NCI-H146 treated with DMSO at 0.1 percent for 48 hours (cell line): ENCODE results near the gene ASB18.
"Not testable (repeated sequence)": the region's sequence is repeated elsewhere in the genome, so short reads cannot be mapped to it uniquely, and the experiment has no call there.

Experiments used
- DNase-seq: peaks from one replicate; lab custom pipeline; 2025; ENCODE audit not compliant: unreplicated experiment; lab: John Stamatoyannopoulos, UW

The ASB18 gene

DNA sequence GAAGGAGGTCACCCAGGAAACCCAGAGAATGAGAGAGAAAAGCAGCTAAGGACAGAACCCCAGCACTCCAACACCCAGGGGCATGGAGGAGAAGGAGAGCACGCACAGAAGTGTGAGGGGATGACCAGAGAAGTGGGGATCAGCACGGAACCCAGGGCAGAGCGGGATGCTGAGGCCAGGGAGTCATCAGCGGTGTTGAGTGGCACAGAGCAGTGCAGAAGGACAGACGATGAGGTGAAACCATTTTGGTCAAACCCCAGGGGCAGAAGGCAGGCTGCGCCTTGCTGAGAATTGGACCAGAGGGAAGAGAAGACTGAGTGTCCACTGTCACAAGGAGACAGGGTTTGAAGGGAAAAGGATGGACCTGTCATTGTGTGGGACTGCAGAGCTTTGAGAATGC, 23.4 kb upstream of the ASB18 start:
- DNase-seq, result no peak

DNA sequence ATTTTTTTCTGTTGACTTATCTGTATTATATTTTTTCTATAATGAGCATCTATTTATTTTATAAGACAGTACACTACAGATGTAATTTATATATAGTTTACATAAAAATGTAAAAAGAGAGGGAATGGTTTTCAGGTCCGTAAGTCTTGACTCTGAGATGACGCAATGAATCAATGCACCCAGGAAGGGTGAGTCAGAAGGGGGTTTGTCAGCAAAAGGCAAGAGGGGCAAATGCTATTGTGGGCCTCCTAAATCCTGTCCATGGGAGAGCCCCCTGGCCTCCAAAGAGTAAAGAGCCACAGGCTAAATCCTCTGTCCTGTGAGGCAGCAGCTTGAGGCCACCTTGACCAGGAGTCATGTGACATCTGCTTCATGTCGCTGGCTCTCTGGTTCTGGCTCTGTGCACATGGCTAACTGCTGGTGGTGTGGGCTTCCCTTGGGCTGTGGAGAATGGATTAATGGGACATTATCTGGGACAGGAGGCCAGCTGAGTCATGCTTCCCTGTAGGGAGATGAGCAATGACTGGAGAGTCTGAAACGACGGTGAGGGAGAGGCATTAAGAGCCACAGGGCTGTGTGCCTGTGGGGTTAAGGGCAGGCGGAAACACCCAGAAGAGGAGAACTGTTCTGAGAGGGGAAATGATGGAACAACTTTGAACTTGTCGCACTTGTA, 22.8 kb upstream of the ASB18 start:
- DNase-seq, result no peak

DNA sequence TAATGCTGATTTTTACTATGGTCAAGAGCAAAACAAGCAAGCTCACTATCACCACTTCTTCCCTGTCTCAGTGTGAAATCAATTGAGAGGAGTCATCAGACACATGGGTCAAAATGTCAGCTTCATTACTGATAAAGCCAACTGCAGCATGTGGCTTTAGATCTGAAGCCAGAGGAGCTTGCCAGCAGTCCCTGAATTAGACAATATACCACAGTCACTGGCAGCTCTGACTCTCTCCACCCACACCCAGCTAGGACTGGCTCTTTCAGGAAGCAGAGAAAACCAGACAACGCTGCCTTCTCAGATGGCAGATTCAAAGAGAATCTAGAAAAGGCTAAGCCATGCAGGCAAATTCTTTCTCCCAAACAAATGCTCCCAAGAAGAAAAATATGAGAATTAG, 20.0 kb upstream of the ASB18 start:
- DNase-seq, result no peak

DNA sequence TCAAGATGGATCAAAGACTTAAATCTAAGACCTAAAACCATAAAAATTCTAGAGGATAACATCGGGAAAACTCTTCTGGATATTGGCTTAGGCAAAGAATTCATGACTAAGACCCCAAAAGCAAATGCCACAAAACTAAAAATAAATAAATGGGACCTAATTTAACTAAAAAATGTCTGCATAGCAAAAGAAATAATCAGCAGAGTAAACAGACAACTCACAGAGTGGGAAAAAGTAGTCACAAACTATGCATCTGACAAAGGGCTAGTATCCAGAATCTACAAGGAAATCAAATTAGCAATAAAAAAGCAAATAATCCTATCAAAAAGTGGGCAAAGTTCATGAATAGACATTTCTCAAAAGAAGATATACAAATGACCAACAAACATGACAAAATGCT, 18.2 kb upstream of the ASB18 start:
- no peak for DNase-seq

DNA sequence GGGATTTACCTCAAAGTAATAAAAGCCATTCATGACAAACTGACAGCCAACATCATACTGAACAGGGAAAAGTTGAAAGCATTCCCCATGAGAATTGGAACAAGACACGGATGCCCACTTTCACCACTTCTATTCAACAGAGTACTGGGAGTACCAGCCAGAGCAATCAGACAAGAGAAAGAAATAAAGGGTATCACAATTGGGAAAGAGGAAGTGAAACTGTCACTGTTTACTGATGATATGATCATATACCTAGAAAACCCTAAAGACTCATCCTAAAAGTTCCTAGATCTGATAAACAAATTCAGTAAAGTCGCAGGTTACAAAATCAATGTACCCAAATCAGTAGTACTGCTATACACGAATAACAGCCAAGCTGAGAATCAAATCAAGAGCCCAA, 17.2 kb upstream of the ASB18 start:
- DNase-seq, result no peak

DNA sequence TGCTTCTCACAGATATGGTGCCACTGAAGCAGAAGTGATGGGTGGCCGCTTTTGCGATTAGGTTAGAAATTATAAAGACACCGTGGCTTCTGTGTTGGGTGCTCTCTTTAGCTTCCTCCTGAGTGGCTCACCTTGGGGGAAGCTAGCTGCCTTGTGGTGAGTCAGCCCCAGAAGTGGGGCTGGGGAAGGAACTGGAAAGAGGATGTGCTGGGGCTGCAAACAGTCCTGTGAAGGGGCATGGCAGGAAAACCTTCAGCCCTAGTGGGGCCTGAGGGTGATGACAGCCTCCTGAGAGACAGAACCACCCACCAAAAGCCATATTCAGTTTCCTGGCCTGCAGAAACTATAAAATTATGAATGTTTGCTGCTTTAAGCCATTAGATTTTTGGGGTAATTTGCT, 8.9 kb upstream of the ASB18 start:
- no peak for DNase-seq

DNA sequence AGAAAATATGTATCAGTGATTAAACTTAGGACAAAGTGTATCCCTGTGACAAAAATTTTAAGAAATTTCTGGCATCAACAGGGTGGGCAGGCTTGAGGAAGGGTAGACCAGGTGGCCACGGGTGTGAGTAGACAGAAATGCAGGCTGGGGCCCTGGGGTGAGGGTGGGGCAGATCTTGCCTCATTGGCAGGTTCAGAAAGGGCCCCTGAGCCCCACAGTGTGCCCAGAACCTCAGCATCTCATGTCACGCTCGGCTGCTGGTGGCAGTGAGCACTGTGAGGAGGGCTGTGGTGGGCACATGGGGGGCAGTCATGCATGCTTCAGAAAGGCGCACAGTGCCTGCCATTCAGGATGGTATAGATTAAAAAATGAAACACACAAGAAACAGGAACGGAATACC, 7.6 kb upstream of the ASB18 start:
- DNase-seq, result no peak

DNA sequence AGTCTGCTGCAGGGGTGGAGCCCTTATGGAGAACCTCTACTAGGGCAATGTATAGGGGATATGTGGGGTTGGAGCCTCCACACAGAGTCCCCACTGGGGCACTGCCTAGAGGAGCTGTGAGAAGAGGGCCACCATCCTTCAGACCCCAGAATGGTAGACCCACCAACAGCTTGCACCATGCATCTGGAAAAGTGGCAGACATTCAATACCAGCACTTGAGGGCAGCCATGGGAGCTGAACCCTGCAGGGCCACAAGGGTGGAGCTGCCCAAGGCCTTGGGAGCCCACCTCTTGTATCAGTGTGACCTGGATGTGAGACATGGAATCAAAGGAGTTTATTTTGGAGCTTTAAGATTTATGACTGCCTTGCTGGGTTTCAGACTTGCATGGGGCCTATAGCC, 5.7 kb upstream of the ASB18 start:
- DNase-seq, result not testable (repeated sequence)

DNA sequence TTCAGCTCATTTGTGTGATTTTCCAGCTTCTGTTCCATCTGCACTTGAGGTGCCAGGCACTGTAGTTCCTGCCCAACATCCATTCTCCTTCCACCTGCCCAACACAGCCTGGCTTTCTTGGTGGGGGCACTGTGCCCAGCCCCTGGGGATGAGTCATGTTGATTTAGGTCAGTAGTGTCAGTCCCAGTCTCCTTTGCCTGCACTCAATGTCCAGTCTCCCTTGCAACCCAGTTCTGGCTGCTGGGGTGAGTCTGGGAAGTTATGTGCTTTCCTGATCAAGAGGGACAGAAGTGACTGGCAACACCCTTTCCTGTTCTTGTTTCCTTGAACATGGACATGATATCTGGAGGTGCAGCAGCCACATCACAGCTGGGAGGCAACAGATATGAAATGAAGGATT, 1.5 kb upstream of the ASB18 start:
- no peak for DNase-seq

DNA sequence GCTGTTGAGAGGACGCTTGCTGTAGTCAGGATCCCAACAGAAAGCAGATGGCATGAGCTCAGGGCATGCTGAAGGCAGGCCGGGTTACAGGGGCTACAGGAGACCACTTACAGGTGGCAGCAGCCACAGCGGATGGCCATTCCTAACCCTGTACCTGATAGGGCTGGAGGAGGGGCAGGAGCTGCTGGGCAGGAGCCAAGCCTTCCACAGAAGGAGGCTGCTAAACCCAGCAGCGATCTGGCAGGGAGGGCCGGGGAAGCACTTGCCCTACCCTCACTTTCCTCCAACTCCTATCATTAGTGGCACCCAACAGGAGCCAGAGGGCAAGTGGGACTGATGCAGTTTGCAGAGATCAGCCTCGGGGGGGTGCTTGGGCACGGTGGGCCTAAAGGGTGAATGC, 2.0 kb downstream of the ASB18 start:
- no peak for DNase-seq

DNA sequence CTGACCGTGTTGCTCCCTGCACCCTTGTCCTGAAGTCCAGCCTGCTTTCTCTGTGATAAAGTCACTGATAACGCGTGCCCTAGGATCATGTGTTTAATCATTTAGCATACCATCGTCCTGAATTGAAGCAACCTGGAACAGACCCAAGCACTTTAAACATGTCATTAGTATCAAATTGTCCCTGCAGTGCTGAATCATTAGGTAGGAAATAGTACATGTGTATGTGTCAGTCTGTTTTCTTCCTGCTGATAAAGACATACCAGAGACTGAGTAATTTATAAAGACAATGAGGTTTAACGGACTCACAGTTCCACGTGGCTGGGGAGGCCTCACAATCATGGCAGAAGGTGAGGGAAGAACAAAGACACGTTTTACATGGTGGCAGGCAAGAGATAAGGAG, 2.8 kb downstream of the ASB18 start:
- DNase-seq, result no peak

DNA sequence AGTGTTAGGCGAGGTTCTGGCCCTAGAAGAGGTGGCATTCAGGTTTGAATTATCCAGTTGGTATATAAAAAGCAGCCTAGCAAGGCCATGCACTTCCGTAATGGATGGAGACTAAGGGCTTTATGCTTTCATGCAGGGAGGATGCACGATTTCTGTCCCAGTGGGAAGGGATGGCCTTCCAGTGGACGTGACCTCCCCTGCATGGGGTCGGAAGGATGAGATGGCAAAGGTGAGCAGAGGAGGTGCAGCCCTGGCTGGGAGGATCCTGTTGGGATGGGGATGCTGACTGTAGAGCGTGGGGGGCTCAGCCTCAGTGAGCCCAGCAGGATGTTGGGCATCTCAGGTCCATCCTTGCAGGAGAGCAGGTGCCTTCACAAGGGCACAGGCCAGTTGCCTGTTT, 4.8 kb downstream of the ASB18 start:
- DNase-seq, result no peak

DNA sequence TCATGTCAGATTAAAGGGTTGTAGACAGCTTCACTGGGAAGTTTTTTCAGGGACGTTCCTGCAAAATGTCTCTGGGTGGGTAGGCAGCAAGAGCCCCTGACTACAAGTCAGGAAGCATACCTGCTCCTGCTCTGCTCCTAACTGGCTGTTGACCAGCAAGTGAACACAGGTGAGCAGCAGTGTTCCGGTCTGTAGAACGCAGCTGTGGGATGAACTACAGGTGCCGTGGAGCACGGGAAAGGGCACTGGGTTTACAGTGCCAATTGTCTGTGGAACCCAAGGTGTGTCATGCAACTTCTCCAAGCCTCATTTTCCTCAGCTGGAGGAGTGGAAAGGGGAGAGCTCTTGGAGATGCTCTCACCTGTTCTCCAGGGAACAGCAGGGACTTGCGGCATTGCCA, 6.6 kb downstream of the ASB18 start:
- no peak for DNase-seq

DNA sequence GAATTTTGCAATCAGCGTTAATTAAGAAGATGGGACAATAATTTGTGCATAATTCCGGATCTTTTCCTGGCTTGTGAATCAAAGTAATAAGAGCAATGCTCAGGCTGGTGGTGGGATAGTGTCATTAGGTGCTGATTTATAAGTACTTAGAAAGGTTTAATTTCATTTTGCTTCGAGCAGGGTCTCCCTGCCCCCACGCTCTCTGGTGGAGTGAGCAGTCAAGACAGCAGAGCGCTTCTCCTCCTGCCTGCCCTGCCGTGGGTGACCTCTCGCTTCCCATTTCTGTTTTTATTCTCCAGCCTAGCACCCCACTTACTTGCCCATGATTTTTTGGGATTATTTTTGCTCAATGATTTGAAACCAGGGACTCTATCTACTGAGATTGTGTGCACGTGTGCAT, 7.1 kb downstream of the ASB18 start:
- DNase-seq, result no peak

DNA sequence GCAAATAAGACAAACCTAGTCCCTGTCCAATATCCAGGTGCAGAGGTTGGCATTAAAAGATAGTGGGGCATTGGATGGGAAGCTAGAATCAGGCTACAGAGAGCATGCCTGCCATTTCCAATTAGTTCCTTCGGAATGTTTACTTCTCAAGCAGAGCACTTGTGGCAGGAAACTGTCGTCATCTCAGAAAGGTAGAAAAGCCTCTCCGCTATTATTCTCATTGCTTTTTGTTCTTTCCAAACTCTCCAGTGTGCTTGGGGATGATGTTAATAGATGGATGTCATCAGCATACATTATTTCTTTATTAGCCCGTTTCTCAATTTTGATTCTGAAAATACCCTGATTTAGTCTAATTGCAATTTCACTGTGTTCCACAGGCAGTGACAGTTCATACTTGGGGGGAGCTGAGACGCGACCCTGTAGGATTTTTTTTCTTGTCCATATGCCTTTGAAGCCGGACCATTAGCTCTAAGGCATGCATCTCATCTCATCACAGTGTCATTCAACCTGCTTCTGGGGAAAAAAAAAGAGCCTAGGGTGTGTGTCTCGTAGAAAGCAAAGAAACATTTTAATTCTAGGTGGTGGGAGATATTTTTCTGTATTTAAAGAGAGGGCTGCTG, 7.7 kb downstream of the ASB18 start:
- no peak for DNase-seq

DNA sequence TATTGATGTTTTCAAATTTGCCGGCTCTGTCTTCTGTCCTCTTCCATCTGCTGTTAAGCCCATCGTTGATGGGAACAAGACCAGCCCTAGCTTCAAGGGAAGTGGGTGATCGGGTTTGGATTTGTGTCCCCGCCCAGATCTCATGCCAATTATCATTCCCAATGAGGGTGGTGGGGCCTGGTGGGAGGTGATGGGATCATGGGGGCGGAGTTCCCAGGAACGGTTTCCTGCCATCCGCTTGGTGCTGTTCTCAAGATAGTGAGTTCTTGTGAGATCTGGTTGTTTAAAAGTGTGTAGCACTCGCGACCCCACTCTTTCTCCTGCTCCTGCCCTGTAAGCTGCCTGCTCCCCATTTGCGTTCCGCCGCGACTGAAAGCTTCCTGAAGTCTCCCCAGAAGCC, 9.5 kb downstream of the ASB18 start:
- DNase-seq, result no peak

DNA sequence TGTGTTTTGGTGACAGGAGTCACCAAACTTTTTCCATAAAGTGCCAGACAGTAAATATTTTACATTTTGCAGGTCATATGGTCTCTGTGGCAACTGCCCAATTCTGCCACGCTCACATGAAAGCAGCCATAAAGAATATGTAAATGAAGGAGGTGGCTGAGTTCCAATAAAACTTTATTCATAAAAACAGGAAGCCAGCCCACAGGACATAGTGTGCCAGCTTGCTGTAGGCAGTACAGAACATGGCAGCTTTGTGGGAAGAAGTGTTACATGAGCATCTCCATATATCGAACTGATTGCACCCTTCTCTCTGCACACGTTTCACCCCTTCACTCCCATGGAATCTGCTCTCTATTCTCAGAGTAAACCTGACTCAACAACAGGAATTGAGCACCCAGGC, 10.2 kb downstream of the ASB18 start:
- DNase-seq, result no peak

DNA sequence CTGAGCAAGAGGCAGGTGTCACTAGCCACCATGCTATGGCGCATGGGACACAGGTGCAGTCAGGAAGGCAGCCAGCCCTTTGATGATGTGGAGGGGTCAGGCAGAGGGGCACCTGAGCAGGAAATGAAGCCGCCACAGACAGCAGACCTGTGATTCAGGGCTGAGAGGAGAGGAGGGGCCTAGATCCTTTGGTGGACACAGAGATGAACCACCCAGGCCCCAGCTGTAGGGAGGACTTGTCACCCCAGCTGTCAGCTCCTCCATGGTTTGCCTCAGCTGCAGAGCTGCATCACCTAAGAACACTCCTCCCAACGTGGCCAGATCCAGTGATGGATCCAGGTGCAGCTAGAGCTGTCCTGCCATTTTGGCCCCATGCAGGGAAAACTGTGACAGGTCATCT, 11.6 kb downstream of the ASB18 start:
- no peak for DNase-seq

DNA sequence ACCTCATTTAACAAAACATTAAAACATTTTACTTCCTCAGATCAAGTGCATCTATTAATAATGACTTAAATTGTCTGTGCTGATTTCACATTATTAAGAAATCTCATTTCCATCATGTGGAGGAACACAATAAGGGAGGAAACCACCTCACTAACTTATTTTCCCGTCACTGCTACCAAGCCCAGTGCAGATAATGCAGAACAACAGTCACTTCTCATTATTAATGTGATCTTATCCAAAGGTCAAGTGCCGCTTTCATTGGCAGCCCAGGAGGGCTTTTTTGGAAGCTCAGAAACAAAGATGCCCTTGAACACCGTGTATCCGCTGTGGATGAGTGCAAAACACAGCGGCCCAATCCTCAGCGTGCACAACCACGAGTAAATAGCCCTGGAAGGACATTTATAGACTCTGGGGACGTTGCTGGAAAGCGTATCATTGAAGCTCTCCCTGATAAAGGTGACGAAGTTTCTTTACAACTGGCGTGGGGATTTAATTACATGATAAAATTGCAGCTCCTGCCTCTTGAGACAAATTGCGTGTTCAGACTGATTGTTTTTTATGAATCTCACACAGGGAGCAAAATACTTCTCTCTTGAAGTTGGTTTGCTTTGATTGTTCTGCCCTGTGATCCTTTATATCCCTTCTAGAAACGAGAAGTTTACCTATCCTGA, 13.2 kb downstream of the ASB18 start:
- DNase-seq, result no peak

DNA sequence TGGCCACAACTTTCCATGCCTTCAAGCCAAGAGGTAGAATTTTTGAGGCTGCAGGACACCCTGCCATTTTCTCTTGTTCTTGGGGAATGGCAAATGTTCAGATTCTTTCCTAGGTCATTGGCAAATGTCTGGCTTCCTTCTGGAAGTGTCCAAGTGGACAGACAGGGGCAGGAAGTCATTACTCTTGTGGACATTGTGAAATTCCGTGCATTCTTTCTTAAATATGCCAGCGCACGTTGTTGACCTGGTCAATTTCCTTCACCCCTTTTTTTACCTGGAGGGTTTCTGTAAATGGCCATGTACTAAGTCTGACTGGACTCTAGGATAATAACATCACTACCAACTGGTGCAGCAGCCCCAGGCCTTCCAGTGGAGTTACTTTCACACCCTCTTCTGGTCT, 13.9 kb downstream of the ASB18 start:
- DNase-seq, result no peak

DNA sequence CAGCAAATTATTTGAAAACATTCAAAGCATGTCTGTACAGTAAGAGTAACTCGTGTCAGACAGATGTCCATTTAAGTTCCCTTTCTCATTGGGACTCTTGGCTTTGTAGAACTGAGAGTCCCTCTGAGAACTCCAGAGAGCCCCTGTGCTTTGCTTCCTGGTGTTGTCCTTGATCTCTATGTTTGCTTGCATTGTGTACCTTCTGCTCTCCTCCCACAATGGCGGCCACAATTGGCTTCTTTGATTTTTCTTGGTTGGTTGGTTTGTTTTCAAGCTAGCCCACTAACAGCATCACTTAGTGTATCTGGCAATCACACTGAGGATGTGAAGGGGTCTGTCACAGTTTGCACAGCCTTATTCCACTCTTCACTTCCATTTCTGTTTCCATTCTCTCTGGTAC, 15.1 kb downstream of the ASB18 start:
- DNase-seq, result no peak

DNA sequence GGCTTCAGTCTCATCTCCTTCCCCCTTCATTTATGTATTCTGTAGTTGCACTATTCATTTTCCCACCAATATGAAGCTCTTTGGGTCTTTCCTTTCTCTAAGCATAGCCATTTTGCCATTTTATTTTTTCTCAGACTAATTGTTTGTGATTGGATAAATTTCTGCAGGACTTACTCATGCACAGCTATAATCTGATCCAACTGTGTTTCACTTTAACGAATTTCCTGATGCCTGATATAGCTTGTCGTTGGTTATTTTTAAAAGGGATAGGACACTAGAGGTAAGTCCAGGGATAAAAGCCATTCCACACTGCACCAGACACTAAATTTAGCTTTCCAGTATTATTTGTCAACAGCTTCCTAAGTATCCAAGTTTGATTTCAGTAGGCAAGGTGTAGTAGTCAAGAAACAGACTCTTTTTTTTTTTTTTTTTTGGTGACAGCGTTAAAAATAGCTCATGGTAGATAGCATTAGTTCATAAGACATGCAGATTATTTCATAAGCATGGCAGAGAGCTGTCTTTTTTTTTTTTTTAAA, 17.4 kb downstream of the ASB18 start:
- no peak for DNase-seq

DNA sequence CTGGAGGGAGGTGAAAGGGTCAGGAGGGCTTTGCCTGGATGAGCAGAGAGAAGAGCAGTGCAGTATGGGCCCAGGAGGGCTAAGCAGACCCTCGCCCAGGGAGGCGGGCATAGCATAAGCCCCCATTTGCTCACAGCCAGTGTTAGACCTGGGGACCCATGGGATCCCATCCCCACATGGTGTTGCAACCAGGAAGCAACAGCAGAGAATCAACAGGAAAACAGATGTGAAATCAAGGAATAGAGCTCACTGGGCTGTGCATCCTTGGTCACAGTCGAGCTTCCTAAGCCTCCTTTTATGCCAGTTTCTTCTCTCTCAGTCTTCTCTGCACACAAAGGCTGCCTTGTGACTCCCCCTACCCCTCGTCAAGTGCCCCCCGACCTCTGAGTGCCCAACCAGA, 19.9 kb downstream of the ASB18 start:
- DNase-seq, result no peak
